Measurements from ENCODE around the gene INSM1. TPM values are rescaled to one million over a fixed set of nuclear protein-coding genes. Genes with fewer than 3 reads are reported as not detected.
A peak's percentile ranks its signal among the peaks of the same experiment; 100 is the strongest.

INSM1 gene
- total RNA-seq, 1 experiment from 2014 or later: 1.2 TPM

DNA sequence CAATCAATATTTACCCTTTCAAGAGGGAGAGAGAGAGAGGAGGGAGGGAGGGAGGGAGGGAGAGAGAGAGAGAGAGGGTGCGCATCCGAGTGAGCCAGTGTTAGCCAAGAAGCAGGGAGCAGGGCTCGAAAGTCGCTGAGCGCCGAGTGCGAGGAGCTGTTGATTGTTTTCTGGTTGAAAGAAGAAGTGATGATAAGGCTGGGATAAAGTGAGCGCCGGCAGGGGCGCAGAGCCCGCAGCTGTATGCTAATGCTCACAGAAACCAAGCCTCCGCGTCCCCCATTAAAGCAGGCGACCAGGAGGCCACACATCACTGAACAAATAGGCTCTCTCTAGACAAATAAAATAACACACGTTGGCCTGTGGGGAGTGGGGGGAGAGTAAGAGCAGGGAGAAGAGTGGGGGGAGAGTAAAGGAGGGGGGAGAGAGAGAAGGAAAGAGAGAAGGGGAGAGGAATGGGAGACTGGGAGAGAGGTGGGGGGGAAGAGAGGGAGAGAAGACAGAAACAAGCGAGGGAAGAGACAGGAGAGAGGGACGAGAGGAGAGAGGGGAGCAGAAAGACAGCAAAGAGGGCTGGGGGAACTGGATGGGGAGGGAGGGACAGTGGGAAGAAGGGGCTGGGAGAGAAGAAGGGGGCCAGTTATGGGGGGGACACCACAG lies 5.0 kb upstream of the INSM1 start:
- DNase-seq (ENCODE audit: low read depth): no peak

DNA sequence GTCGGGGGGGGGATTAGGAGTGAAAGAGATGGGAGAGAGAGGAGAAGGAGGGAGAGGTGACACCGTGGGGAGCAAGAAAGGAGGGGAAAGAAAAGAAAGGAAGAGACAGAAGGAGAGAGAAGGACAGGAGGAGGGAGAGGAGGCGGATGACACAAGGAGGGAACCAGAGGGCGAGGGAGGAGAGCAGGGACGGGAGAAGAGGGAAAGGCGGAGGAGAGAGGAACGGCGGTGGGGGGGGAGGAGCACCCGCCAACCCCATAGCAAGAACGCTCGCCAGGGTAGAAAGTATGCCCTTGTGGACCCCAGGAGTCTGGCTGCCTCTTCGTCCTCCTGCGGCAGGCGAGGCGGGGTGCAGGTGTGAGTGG lies 4.5 kb upstream of the INSM1 start:
- no peak for DNase-seq (ENCODE audit: low read depth)

DNA sequence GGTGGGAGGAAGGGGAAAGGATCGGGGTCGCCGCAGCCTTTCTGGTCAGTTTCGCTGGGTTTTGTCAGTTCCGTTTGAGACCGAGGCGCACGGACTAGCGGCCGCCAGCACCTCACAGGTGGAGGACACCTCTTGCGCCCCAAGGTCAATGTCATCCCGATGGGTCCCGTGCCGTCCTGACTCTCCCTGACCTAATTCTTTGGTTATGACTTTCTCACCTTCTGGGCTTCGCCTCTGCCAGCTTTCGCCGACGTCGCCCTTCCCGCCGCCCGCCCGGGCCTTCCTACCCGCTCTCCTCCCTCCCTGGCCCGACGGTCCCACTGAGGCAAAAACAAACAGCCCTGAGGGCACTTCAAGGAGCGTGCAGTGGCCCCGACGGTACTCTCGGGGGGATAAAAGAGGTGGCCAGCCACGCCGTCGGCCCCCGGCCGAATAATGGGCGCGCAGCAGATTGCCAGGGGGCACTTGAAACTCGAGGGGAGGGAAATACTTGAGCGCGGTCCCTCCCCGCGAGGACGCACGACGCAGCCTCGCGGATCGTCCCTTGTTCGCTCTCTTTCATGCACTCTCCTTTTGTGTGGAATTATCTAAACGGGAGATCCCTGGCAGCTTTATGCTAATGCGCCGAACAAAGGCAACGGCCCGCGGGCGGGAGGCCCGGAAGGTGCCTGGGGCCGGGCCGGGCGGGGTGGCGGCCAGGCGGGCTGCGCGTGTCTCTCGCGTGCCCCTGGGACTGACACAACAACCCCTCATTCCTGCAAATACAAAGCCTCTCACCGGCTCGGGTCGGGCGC lies 3.9 kb upstream of the INSM1 start:
- DNase-seq (ENCODE audit: low read depth): no peak

DNA sequence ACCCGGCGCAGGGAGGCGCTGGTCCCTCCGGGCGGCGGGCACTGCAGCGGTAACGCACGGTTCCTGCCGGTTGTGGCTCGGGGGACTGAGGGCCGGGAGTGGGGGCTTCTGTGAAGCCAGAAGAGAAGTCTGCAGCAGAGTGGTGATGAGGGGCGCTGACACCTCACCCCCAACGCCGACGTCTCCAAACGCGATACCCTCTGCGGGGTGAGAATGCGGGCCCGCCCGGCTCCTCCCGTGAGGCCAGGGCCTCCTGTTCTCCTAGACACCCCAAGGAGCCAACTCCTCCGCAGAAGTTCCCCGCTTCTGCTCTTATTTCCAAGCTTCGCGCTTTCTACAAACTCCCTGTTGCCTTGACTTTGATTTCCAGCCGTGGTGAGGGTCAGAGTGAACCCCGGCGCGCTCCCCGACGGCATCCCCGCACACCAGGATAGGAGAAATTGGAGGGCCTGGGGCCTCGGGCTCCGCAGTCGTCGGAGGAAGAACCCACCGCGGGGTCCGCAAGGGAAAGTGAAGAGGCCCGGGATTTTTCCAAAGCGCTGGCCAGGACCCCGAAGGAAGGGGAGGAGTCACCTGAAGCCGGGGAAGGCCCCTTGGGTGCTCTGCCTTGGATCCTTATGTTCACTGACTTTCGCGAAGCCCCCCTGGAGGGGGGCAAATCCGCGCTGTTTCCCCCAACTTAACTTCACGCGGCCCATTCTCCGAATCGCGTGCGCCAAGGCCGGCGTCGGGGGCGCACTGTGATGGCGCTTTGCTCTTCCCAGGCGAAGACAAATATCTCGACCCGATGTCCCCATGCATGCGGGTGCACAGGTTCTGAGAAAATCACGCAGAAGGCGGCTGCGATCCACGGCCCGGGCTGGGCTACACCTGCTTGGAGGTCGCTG lies 3.1 kb upstream of the INSM1 start:
- DNase-seq (ENCODE audit: low read depth): no peak

DNA sequence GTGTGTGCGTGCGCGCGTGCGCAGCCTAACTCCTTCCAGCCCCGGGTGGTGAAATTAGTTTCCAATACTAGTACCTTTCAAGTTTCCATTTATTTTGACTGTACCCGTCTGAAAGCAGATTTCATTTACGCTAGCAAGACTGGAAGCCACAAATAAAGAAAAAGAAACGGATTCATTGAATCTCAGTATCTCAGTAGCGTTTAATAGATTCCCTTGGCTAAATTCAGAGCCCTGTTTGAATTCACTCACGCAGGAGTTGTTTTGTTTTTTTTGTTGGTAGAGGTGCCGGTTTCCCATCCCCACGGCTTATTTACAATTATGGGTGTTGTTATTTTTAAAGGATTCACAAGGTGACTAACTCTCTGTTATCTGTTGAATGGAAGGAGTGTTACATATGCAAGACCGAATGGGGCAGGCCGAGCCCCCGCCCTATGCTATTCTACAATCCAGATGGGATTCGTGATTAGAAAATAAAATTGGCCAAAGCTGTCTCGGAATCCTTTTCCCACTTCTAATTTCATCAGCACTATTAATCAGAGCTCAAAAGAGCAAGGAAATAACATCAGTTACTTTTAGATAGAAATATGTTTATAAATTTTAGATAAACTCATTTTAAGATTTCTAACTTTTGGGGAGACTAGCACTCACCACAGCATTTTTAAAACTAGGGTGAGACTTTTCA lies 2.3 kb upstream of the INSM1 start:
- DNase-seq (ENCODE audit: low read depth): no peak

DNA sequence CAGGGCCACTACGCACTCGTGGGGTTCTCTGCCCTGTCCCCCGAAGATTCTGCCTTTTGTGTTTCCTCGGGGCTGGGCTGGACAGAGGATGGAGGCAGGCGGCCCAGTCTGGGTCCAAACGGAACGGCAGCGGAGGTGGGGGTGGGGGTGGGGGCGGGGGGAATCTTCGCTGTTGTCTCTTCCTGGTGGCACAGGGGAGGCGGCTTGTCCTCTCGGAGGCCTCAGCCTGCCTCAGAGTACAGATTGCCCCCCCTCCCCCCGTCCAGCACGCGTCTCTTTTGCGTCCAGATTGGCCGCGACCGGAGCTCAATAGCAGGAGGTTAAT lies 1.4 kb upstream of the INSM1 start:
- DNase-seq (ENCODE audit: low read depth): no peak

DNA sequence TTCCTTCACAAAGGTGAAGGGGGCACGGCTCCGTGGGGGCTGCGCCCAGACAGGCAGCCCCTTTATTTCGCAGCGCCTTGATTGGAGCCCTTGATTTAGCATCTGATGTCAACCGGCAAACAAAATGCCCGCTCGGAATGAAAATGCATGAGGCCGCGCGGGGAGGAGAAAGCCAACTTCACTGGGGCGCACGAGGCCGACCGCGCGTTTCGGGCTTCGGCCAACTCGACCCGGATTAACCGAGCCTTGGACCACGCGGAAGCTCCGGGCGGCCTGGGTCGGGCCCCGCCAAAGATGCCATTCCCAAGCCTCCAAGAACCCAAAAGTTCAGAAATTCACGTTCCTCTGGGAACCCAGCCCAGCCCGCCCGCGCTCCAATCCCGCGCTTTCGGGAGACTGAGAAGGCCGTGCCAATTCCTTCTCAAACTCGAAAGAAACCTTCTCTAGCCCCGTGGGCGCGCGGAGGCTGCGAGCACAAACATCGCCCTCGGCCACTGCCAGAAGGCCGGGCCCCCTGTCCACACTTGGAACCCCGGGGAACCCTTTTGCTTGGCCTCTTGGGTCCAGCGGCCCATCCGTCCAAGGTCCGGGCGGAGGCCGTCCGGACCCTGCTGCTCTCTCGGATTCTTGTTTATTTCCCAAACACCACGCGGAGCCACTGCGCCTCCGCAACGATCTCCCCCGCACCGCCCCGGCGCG lies 879 bp upstream of the INSM1 start:
- DNase-seq (ENCODE audit: low read depth): peak; percentile 15

DNA sequence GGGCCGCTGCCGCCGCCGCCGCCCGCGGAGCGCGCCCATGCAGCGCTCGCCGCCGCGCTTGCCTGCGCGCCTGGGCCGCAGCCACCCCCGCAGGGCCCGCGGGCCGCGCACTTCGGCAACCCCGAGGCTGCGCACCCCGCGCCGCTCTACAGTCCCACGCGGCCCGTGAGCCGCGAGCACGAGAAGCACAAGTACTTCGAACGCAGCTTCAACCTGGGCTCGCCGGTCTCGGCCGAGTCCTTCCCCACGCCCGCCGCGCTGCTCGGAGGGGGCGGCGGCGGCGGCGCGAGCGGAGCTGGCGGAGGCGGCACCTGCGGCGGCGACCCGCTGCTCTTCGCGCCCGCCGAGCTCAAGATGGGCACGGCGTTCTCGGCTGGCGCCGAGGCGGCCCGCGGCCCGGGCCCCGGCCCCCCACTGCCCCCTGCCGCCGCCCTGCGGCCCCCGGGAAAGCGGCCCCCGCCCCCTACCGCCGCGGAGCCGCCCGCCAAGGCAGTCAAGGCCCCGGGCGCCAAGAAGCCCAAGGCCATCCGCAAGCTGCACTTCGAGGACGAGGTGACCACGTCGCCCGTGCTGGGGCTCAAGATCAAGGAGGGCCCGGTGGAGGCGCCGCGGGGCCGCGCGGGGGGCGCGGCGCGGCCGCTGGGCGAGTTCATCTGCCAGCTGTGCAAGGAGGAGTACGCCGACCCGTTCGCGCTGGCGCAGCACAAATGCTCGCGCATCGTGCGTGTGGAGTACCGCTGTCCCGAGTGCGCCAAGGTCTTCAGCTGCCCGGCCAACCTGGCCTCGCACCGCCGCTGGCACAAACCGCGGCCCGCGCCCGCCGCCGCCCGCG lies 730 bp downstream of the INSM1 start:
- no peak for DNase-seq (ENCODE audit: low read depth)

DNA sequence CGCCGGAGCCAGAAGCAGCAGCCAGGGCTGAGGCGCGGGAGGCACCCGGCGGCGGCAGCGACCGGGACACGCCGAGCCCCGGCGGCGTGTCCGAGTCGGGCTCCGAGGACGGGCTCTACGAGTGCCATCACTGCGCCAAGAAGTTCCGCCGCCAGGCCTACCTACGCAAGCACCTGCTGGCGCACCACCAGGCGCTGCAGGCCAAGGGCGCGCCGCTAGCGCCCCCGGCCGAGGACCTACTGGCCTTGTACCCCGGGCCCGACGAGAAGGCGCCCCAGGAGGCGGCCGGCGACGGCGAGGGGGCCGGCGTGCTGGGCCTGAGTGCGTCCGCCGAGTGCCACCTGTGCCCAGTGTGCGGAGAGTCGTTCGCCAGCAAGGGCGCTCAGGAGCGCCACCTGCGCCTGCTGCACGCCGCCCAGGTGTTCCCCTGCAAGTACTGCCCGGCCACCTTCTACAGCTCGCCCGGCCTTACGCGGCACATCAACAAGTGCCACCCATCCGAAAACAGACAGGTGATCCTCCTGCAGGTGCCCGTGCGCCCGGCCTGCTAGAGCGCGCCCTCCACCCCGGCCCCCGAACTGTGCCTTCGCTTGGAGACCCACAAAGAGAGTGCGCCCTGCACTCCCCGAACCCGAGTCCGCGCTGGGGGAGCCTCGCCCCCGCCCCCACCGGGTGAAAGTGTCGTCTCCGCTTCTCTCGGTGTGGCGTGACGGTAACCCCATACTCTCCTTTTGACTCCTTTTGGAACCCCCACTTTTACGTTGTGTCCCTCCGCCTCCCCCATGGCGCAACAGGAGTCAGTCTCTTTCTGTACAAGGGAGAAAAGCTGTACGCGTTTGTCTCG lies 1.6 kb downstream of the INSM1 start:
- DNase-seq (ENCODE audit: low read depth): peak; percentile 44

DNA sequence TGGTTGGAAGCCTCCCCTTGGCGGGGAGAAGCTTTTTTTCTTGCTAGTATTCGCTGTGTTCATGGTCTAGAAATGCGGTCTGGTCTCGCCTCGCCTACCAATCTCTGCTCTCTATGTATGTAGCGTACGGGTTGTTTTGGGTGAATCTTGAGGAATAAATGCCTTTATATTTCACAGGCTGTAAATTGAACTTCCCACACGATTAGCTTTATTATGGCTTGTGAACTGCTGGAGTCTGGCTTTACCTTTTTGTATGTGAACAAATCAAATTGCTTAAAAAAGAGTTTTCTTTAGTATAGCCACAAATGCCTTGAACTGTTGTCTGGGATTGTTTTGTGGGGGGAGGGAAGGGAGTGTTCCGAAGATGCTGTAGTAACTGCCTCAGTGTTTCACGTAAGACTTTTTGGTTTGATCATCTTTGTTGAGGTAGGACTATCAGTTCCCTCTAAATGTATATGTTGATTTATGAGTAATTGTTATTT lies 2.2 kb downstream of the INSM1 start:
- peak; percentile 17 for DNase-seq (ENCODE audit: low read depth)

DNA sequence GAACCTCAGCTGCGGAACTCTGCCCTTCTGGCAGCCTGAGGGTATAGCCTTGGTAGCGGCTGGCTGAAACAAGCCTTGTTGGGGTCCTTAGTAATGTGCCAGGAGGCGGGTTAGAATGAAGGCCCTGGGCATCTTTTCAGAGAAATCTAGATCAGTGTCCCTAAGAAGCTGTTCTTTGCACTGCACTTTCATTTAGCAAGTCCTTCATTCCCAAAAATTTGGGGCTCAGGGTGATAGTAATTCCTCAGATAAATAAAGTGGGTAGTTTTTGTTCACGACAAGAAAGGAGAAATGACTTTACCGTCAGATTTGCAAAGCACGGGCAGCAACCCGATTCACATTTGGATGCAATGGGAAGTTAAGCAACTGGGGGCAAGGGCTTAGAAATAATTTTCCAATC lies 3.2 kb downstream of the INSM1 start:
- no peak for DNase-seq (ENCODE audit: low read depth)

DNA sequence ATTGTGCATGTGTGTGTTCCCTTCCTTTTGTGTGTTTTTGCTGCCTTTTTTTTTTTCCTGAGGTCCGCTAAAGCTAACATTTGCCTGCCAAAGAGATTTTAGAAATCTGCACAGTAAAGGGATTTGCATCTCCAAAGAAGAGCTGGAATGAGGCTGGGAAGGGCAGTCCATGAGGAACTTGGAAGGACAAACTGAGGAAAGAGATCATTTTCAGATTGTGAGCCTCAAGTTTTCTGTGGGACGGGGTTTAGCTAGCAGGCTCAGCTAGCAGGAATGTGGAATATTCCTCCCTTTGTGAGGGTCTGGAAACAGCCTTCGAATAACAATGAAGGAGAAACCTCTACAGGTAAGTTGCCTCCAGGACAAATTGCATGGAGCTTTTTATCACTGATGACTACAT lies 3.8 kb downstream of the INSM1 start:
- no peak for DNase-seq (ENCODE audit: low read depth)

DNA sequence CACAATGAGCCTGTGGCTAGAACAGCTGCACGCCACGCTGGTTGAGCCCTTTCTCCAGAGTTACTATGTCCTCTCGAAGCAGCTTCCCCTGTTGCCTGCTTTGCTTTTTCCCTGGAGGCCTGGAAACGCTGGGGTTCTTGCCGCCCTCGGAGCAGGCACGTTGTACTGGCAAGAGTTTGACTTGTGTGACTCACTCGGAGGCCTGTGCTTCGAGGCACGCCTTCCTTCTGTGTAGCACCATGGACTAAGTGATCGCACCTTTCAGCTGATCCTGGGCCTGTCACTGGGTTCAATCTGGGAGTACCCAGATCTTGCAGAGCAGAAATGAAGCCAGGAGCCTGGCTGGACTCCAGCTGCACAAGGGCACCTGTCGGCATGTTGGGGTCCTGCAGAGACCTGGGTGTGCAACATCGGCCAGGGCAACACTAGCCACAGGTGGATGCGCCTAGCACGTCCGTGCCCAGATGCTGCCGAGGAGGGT lies 5.2 kb downstream of the INSM1 start:
- DNase-seq (ENCODE audit: low read depth): peak; percentile 82

DNA sequence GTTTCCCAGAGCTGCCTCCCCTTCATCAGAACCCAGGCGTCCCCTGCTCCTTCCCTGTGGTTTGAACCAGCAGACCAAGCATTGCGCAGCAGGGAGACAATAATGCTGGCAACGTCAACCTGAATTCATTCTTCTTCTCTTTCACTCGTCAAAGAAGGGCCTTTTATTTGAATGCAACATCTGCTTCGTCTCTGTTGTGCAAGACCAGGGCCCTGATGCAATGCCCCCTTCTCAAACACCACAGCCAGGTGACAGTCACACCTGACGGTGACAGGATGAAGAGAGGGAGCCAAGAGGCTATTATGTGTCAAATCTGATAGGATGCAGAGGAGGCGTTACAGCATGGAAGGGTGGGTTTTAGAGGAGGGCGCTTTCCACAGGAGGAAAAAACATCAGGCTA lies 8.0 kb downstream of the INSM1 start:
- no peak for DNase-seq (ENCODE audit: low read depth)

DNA sequence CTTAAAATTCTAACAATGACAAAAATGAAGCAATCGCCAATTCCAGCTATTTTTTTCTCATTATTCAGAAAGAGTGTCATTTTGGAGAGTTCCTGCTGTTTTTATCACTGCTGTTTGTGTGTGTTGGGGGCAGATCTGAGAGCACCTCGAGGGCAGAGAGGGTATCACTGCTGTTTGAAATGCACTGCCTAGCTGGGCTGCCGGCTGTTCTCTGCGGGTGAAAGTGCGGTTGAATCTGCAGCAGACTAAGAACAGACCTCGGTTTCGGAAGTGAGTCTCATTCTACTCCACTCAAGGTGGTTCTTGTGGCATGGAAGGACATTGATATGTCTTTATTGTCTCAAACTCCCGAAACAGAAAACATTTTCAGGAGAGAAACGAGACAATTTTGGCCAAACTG lies 18.3 kb downstream of the INSM1 start:
- no peak for DNase-seq (ENCODE audit: low read depth)

DNA sequence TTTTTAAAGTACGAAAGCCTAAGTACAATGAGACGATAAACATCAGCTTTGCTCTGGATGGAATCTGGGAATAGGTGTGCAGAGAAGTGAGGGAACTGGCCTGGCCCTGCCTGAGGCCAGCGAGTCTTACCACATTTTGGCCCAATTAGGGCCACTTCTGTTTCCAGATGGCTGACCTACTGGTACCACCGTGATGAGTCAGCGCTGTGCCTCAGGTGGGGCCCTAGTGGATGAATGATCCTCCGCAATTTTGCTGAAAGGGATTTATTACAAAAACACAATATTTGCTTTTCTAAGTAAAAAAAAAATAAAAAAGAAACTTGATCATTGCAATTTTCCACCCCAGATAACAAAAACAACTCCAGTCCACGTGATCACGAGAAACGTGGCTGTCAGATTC lies 22.5 kb downstream of the INSM1 start:
- DNase-seq (ENCODE audit: low read depth): no peak

DNA sequence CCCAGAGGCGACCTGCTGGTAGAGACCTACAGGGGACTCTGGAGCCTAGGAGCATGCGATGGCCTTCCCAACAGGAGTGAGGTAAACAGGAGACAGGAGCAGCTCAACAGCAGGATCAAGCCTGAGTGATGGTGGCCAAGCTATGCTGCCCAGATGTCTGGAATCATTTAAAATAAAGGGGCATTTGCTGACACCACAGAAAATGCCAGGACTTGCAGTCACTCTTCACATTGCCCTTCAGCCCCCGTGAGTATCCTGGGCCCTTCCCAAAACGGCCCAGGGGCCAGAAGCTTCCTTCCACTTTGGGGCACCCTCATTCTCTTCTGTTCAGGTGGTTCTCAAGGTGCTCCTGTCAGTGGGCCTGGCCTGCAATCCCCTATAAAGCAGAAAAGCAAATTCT lies 23.2 kb downstream of the INSM1 start:
- no peak for DNase-seq (ENCODE audit: low read depth)

DNA sequence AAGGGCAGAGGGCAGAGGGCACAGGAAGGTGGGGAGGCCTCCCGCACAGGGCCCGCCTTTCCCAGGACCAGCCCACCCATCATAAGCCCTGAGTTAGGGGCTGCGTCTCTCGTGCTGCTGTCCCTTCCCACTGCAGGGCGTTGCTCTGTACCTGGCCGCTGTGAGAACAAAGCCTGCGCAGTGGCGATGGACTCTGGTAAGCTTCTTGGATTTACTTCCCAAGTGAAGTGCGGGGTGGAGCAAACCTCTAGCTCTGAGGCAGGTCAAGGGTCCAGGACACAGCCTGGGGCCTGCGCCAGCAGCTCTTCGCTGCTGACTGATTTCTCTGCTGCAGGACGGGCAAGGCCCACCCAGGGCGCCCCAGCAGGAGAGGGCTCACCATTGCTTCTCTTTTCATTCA lies 23.9 kb downstream of the INSM1 start:
- DNase-seq (ENCODE audit: low read depth): no peak
